GM18507 (cell line): Measurements from ENCODE around the gene MN1.

Experiments
- DNase-seq: peaks from one replicate; pipeline ENCODE4 v3.0.0; 2011; ENCODE audit warnings: low read depth; ENCODE audit not compliant: insufficient read length; ENCODE audit errors: extremely low spot score
- FAIRE-seq: peaks from 2 replicates; lab custom pipeline; 2011; peaks lifted over from hg19 to GRCh38; lab: Jason Lieb, UNC

The MN1 gene

DNA sequence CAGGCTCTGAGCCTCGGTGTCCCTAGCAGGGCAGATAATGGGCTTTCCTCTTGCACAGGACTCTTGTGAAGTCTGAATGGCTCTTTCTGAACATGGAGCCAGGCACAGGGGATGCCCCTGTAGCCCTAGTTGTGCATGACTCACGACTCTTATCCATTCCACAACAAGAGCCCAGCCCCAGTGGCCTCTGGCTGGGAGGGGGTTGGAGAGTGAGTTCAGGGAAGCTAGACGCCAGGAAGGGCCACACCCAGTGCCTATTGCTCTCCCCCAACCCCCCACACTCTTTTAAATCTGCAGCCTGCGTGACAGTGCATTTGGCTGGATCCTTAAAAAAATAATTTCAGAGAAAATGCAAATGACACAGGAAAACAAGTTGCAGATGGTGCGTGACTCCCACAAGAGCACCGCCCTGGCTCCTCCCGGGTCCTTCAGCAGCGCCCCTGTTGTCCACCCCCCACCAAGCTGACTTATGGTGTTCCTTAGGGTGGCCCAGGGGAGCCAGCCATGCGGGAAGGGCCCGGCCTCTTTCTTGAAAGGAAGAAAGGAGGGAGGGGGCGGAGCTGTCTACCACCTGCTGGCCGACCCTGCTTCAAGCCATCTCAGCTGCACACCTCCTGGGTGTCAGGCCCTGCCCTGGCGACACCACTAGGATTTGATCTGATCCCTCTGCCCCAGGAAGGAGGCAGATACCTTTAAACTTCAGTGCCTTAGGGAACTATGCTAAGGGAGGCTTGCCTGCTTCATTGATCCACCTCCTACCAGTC lies 74.7 kb downstream of the MN1 start:
- FAIRE-seq = no peak
- no peak for DNase-seq

DNA sequence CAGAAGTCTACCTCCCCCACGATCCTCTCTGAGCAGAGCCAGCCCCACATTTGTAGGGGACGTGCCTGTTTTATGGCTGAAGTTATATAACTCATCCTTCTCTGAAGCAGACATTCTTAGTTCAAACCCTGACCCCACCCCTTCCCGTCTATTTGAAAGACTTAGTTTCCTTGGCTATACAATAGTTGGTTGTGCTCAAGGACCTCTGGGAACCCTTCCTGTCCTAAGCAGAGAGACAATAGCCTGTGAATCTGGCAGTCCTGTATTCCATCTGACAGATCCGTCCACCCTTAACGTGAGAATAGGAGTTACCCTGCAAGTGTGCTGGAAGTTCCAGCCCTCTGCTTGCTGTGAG lies 75.2 kb downstream of the MN1 start:
- DNase-seq (no peak), FAIRE-seq (no peak)

DNA sequence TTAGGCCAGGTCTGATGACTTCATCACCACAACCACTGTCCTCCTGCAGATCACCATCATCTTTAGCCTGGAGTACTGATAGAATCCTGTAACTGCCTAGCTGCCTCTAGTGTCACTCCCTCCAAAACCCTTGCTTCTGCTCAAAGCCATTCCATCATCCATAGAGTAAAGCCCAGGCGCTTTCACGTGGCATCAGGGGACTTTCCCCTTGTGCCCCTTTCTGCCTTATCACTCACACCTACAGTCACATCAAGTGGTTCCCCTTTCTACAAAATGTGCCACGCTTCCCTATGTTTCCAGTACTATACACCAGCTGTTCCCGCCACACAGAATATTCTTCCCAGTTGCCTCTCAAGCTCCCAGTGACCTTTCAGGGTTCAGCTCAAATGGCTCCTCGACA lies 75.9 kb downstream of the MN1 start:
- FAIRE-seq (no peak), DNase-seq (no peak)

DNA sequence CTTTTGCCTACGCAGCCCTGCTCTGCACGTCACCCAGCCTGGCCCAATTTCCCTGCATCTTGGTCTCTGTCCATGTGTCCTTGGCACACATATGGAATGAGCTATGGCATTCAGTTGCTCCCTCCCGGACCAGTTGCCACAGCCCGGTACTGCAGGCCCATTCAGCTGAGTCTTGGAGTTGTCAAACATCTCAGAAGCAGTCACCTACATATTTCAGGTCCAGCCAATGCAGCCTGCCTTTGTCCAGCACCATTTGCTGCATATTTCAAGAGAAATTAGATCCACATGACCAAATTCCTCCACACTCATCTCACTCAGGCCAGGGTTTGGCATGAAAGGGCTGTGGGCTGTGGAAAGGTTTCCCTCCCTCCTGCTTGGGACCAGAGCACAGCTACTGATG lies 76.8 kb downstream of the MN1 start:
- FAIRE-seq (no peak), DNase-seq (no peak)

DNA sequence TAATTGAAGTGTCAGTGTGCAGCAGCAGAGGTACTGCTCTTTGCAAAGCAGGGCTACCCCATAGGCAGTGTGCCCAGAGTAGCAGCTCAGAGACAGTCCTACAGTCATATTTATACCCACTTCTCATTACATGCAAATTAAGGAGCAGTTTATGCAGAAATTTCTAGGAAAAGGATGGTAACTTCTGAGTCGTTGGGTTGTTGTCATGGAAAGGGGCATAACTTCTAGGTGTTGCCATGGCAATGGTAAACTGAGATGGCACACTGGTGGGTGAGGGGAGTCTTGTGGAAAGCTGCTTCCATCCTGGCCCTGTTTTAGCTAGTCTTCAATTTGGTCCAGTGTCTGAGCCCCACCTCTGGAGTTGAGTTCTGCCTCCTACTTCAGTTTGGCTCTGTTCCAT lies 77.4 kb downstream of the MN1 start:
- FAIRE-seq = no peak
- DNase-seq = no peak

DNA sequence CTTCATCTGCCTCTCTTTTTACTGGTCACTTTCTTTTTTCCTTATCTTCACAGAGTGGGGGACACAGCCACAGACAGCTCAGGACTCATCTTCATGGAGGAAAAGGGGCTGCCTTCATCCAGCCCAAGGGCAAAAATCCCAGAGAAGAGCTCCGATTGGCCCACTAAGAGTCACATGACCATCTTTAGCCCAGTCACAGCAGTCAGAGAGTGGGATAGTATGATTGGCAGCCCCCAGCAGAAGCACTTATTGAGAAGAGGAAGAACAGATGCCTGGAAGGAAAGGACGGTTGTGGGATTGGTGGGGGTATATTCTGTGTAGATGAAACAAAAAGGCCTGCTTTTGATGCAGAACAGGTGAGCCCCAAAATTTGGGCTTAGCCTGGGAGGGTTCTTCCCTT lies 77.8 kb downstream of the MN1 start:
- DNase-seq (no peak), FAIRE-seq (no peak)

DNA sequence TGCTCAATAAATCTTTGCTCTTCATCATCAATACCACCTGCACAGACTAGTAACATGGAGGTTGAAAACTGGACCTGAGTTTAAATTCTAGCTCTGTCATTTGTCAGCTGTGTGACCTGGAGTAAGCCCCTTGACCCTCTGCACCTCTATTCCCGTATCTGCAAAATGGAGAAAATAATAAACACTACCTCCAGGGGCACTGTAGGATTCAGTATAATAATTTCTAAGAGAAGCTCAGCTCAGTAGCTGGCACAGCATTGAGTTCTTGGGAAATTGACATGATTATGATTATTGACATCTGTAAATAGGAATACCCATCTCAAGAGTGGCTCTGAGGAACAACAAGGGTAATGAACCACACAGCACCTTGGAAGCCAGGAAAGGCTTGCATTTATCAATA lies 78.4 kb downstream of the MN1 start:
- DNase-seq (no peak), FAIRE-seq (no peak)

DNA sequence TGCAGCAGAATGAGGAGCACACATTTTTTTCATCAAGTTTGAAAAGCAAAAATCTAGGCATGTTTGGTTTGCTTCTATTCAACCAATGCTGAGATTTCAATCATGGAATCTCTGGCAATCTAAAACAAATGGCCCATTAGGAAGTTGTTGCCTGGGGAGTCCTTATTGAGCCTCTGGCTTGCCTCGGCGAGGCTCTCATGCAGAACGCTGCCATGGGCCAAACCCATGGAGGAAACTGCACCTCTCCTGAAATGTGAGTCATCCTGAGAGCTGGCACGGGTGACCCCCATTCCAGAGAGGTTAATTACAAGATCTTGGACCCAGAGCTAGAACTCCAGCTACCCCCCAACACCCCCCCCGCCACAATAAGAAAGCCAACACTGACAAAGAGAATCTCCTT lies 80.7 kb downstream of the MN1 start:
- FAIRE-seq = no peak
- DNase-seq = no peak

DNA sequence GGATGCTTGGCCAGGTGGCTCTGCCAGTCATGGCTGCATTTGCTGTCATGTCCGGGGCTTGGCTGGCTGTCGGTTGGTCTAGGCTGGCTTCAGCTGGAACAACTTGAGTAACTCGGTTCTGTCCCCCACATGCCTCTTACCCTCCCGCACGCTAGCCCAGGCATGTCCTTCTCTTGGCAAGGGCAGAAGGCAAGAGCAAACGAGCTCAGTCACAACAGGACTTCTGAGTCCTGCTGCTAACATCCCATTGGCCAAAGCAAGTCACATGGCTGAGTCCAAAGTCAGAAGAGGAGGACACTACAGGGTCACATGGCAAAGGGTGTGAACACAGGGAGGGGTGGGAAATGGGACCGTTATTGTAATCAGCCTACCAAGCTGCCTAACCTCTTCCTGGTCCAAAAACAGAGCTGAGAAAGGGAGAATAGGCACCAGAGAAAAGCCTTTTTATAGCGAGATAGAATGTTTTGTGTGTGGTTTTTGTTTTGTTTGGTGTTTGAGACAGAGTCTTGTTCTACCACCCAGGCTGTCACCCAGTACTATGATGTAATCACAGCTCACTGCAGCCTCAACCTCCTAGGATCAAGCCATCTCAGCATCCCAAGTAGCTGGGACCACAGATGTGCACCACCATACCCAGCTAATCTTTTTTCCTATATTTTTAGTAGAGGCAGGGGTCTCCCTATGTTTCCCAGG lies 81.9 kb downstream of the MN1 start:
- FAIRE-seq (no peak), DNase-seq (no peak)

DNA sequence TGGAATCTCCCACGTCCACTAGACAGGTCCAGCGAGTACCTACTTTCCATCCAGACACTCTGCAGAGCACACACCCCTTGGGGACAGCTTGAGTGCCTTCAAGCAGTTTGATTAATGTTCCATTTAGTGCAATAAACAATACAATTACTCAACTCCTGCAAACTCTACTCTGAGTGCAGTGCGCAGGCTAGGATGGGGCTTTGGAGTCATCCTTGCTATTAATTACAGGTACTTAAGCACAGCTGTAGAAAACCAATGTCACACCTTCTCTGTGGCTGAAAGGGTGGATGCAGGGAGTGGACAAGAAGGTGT lies 82.6 kb downstream of the MN1 start:
- DNase-seq = no peak
- FAIRE-seq = no peak

DNA sequence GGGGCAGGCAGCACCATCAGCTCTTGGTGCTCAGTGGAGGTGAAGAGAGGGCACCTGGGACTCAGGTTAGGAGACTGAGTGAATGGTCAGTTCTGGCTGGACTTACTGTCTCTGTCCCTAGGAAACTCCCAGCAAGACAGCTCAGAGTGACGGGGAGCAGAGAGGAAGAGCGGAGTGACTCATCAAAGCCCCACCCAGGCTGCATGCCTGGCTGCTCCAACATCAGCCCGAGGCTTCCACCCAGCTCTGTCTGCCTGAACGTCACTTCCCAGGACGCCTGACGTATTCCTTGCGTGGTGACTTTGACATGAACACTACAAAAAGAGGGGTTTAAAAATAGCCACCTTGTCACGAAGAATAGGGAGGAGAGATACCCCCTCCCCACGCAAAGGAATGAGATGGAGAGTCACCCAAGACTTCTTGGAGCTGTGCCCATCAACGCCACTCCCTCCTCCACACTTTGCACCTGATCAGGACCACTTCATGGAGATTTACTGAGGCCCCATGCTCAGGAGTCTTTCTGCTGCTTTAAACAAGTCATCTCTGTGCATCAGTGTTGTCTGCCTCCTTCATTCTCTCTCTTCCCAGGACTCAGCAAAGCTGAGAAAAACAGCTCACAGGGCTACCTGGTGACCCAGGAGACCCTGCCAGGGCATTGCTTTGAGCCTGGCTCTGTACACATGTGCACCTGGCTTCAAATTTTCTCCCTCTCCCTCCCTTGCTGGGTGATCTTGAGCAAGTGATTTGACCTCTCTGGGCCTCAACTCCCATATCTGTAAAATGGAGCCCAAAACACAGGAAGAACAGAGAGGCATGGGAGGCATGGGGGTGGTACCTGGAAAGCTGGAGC lies 83.1 kb downstream of the MN1 start:
- DNase-seq (no peak), FAIRE-seq (no peak)

DNA sequence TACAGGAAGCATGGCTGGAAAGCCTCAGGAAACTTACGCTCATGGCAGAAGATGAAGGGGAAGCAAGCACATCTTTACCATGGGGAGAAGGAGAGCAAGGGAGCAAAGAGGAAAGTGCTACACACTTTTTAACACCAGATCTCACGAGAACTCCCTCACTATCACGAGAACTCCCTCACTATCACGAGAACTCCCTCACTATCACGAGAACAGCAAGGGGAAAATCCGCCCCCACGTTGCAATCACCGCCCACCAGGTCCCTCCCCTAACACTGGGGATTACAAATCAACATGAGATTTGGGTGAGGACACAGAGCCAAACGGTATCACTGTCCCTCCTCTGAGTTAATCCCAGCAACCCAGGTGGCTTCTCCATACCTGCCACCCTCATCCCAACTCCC lies 84.5 kb downstream of the MN1 start:
- no peak for FAIRE-seq

DNA sequence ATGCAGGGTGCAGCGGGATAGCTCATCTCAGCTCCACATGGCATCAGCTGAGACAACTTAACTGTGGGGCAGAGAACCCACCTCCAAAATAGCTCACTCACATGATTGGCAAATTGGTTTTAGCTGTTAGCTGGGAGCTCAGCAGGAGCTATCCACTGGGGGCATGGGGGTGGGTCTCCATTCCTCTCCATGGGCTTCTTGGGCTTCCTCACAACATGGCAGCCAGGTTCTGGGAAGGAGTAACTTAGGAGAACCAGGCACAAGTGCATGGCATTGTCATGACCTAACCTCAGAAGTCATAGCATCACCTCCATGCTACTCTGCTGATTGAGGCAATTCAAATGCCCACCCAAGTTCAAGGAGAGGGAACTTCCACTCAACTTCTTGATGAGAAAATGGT lies 85.5 kb downstream of the MN1 start:
- DNase-seq (no peak), FAIRE-seq (no peak)

More for the DNA sequence above, 84.5 kb downstream of the MN1 start:
- no peak for DNase-seq

DNA sequence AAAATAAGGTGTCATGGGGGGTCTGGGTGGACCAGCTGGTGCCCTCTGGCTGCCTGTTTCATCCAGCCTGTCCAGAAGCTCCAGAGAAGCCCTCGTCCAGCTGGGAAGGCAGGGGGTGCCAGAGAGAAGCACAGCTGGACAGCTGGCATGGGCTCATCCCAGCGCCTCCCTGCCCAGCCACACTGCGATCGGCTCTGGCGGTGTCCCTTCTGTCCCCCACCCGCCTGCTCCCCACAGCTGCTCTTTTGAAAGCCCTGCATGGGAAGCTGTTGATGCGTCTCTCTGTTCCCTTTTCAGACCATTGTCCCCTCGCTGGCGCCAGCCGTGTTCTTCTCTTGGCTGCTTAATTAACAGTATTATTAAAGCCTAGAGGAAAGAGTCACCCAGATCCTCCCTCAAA lies 86.5 kb downstream of the MN1 start:
- DNase-seq (no peak), FAIRE-seq (no peak)

DNA sequence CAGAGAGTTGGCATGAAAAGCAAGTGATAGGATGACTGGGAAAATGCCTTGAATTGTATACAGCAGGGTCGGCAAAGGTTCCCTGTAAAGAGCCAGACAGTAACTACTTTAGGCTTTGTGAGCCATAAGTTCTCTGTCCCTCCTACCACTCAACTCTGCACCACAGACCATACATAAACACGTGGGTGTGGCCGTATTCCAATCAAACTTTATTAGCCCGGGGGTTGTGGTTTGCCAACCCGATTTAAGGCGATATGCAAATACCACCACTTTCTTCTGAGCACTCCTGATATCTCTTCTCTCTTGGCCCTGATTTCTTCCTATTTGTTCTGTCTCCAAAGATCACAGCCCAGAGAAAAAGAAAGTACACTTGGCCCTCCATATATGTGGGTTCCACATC lies 87.5 kb downstream of the MN1 start:
- DNase-seq (no peak), FAIRE-seq (no peak)

DNA sequence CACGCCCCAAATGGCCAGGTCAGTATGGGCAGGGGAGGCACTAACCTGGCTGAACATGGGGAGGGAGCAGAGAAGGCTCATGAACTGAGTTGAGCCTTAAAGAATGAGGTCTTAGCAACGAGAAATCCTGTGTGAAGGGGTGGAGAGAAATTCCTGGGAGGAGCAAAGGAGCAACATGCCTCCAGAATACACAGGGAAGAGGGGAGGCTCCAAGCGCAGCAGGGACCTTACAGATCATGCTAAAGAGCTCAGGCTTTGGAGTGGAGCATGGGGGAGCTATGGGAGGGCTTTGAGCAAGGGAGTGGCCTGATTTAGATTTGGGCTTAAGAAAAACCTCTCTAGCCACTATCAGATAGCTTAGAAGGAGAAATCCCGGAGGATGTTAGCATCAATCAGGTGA lies 88.1 kb downstream of the MN1 start:
- DNase-seq = no peak
- FAIRE-seq = no peak

DNA sequence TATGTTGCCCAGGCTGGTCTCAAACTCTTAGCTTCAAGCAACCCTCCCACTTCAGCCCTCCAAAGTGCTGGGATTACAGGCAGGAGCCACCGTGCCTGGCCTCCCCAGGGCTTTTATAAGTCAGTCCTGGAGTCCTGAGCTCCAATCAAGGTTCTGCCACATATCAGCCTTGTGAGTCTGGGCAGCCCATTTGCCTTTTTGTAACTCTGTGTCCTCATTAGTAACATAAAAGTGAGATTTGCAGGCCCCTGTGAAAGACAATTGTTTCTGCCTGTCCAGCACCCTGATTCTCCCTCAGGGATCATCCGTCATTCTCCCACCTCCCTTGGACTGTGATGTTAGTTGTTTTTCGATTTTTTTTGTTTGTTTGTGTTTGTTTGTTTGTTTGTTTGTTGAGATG lies 89.8 kb downstream of the MN1 start:
- FAIRE-seq = no peak

DNA sequence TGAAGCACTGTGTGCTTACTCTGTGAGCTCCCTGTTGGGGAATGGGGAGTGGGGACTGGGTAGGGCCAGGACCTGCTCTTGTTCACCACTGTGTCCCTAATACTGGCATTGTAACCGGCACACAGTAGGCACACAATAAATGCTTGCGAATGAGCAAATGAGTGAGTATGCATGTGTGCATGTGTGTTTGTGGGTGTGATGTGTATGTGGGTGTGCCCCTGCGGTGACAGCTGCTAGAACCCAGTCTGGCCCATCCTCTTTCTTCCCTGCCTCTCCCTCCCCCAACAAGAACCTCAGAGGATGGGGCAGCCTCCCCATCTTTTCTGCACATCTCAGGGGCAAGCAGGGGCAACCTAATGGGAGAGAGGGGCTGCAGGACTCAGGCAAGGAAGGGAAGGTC lies 90.5 kb downstream of the MN1 start:
- DNase-seq (no peak), FAIRE-seq (no peak)

More for the DNA sequence above, 89.8 kb downstream of the MN1 start:
- DNase-seq = no peak

DNA sequence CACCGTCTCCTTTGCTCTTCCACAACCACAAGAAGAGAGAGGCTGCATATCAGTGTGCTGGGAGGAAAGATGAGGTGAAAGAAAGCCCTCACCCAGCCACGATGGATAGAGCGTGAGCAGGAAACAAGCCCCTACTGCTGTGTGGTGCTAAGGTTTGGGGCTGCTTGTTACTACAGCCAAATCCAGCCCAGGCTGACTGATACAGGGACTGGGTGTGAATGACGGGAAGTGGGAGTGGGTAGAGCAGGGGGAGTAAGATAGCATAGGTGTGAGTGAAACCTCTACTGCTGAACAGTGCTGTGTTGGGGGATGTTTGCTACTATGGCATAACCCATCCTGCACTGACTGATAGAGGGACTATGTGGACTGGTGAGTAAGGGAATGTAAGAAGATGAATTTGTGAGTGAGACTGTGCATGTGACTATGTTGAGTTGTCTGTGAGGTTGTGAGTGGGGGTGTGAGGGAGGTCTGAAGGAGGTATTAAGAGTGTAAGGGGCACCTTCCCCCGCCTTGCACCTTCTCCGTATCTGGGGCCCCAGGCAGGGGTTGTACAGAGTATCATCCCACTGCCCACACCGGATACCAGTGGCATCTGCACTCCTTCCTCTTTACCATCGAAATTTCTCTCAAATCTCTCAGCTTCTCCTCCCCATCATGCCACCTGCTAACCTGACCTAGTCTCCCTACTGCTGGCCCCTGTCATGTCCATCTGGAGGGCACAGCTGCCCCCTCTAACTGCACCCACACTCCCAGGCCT lies 91.5 kb downstream of the MN1 start:
- no peak for DNase-seq
- no peak for FAIRE-seq

DNA sequence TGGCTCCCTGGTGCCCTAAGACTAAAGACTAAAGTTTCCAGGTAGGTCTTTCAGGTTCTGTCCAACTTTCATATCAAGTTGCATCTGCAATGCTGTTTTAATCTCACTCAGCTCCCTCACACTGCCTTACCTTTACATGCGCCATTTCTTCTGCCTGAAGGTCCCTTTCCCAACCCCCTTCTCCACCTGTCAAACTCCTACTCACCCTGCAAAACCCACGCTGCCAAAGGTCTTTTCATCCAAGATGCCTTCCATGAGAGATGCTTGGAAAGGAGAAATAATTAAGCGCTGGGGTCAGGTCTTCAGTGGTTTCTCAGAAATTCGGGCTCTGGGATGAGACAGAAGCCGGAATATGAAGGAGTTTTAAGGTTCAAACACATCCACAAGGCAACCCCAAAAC lies 95.1 kb downstream of the MN1 start:
- FAIRE-seq (no peak), DNase-seq (no peak)
